ENCODE data around the gene TMEM40. TPM values are rescaled to one million over a fixed set of nuclear protein-coding genes. Genes with fewer than 3 reads are reported as not detected.

The TMEM40 gene
- total RNA-seq, 1 experiment from 2014 or later: not detected

GRCh38 chr3:12686096-12686495 lies 73.0 kb downstream of the TMEM40 start:
- Mint-ChIP-seq H3K4me3 (no peak overlapping the region), H3K9me3 (no peaks in the 10 kb centered on the region), H3K4me1 (no peaks in the 10 kb centered on the region), H3K36me3 (ENCODE audit: insufficient read depth in 1 of 3, low read depth in 3 of 3) (no peaks in the 10 kb centered on the region), H3K27ac (no peak overlapping the region), H3K27me3 (ENCODE audit: low read depth) (no peaks in the 10 kb centered on the region; the same call in 1 of the 2 replicates)
- no peak for DNase-seq
- Histone ChIP-seq H4K5ac (ENCODE audit: insufficient read length, low read depth, low read length) (no peak overlapping the region), H2BK20ac (ENCODE audit: low read depth, low read length, poor library complexity, severe bottlenecking) (no peak overlapping the region), H3K14ac (ENCODE audit: insufficient read depth, low read length) (no peak overlapping the region), H3K4ac (ENCODE audit: low read depth, low read length) (no peak overlapping the region), H3T11ph (ENCODE audit: low read length) (no peak overlapping the region), H3K27me3 (ENCODE audit: insufficient read depth, low read length) (no peaks in the 10 kb centered on the region), H3K23me2 (ENCODE audit: insufficient read length, low read depth, low read length, poor library complexity, severe bottlenecking) (no peaks in the 10 kb centered on the region), H3K4me1 (ENCODE audit: insufficient read depth, low read length) (no peaks in the 10 kb centered on the region), H3K18ac (ENCODE audit: insufficient read length, low read depth, low read length) (no peak overlapping the region), H2BK15ac (ENCODE audit: low read depth, low read length) (no peak overlapping the region), H3K79me2 (ENCODE audit: insufficient read depth, low read length) (no peaks in the 10 kb centered on the region), H3K79me1 (ENCODE audit: insufficient read depth, low read depth, low read length, poor library complexity, severe bottlenecking) (no peaks in the 10 kb centered on the region), H2BK12ac (ENCODE audit: insufficient read length, low read depth, low read length) (no peak overlapping the region), H4K8ac (replicated peaks; ENCODE audit: insufficient read length, low read depth, low read length) (no peak overlapping the region), H4K91ac (ENCODE audit: insufficient read length, low read depth, low read length) (no peak overlapping the region), H2BK120ac (ENCODE audit: low read depth, low read length, poor library complexity, severe bottlenecking) (no peak overlapping the region), H3K56ac (ENCODE audit: insufficient read length, low read depth, low read length) (no peak overlapping the region), H4K20me1 (ENCODE audit: control insufficient read depth, insufficient read depth, insufficient read length) (no peaks in the 10 kb centered on the region), H3K4me2 (ENCODE audit: insufficient read depth, insufficient read length, low read length) (no peak overlapping the region), H2AK5ac (ENCODE audit: insufficient read length, low read length) (no peak overlapping the region), H2AFZ (ENCODE audit: low read length) (no peak overlapping the region), H3K23ac (ENCODE audit: insufficient read length, low read depth, low read length) (no peak overlapping the region), H2BK5ac (ENCODE audit: insufficient read length, low read length) (no peak overlapping the region), H3K27ac (ENCODE audit: insufficient read length, low read depth, low read length) (no peak overlapping the region), H3K9ac (ENCODE audit: extremely low read depth, insufficient read length, low read length) (no peak overlapping the region), H3K9me3 (ENCODE audit: control insufficient read depth, low read depth, low read length) (no peaks in the 10 kb centered on the region)
- no CpG with 5 or more reads among the region's 3 CpGs for WGBS (ENCODE audit: extremely low coverage, insufficient read length, low lambda C conversion rate)
- TF ChIP-seq CTCF (conservative IDR thresholded peaks at IDR 0.05): no peak

Other genes starting within 250 kb of the TMEM40 start
- gene MKRN2OS, start 213.8 kb downstream of the TMEM40 start, total RNA-seq (2021): 0.31 and 0.44 TPM in 2 replicates
- gene MKRN2, start 202.2 kb downstream of the TMEM40 start, total RNA-seq (2021): 17.1 and 18.1 TPM in 2 replicates
- 103 and 112 TPM in 2 replicates for gene RAF1, start 95.1 kb downstream of the TMEM40 start, total RNA-seq (2021)
- gene CAND2, start 37.4 kb upstream of the TMEM40 start, total RNA-seq (2021): 10.2 and 10.7 TPM in 2 replicates
- 1,982 and 2,021 TPM in 2 replicates for gene RPL32, start 82.3 kb upstream of the TMEM40 start, total RNA-seq (2021)

Data from H9 (cell line).